HepG2 (cell line): ENCODE measurements around the gene MYL12B. TPM values are rescaled to one million over a fixed set of nuclear protein-coding genes. Genes with fewer than 3 reads are reported as not detected.
A peak's percentile ranks its signal among the peaks of the same experiment; 100 is the strongest.

ENCODE experiments used
- AGO1 ChIP-seq: fragments of 200-400 bp; formaldehyde crosslinking; IDR thresholded peaks from 2 replicates; pipeline ENCODE4 v1.6.1; 2017; ENCODE audit warnings: mild to moderate bottlenecking, low read depth, low read length, moderate library complexity; ENCODE audit not compliant: poor library complexity, severe bottlenecking
- CREM ChIP-seq, 2 experiments: sonication (generic) in 1 of 2; formaldehyde crosslinking in 1 of 2; IDR thresholded peaks; 2 replicates each; pipeline versions ENCODE4 v1.4.0 to v1.6.1; 2016 to 2020; ENCODE audit warnings: antibody characterized with exemption in 1 of 2, mild to moderate bottlenecking in 1 of 2, missing genetic modification reagents in 1 of 2
- FOXA1 ChIP-seq, 2 experiments: fragments of 450-650 bp in 1 of 2; sonication (generic) in 1 of 2; formaldehyde crosslinking in 1 of 2; IDR thresholded peaks; 2 replicates each; pipeline versions ENCODE4 v1.4.0 to v1.6.1; 2016 to 2020; ENCODE audit warnings: missing genetic modification reagents in 1 of 2
- MYC ChIP-seq: sonication (generic); formaldehyde crosslinking; IDR thresholded peaks from 2 replicates; pipeline ENCODE4 v1.9.0; 2021; ENCODE audit warnings: missing genetic modification reagents, borderline replicate concordance
- NCOA2 ChIP-seq: sonication (generic); formaldehyde crosslinking; IDR thresholded peaks from 2 replicates; pipeline ENCODE4 v1.8.0; 2022; ENCODE audit warnings: inconsistent platforms
- NR2F6 ChIP-seq, 2 experiments: IDR thresholded peaks; 2 replicates each; pipeline ENCODE4 v1.6.1; 2016; ENCODE audit warnings: antibody characterized with exemption in 1 of 2, mild to moderate bottlenecking in 1 of 2
- PHB2 ChIP-seq: fragments of 450-650 bp; IDR thresholded peaks from 2 replicates; pipeline ENCODE4 v1.6.1; 2018; ENCODE audit not compliant: partially characterized antibody
- SALL1 ChIP-seq: sonication (generic); formaldehyde crosslinking; IDR thresholded peaks from 2 replicates; pipeline ENCODE4 v1.8.0; 2022; ENCODE audit warnings: mild to moderate bottlenecking, missing genetic modification reagents
- SOX13 ChIP-seq, 3 experiments: fragments of 450-650 bp in 1 of 3; sonication (generic) in 1 of 3; formaldehyde crosslinking in 1 of 3; IDR thresholded peaks in 2 of 3; conservative IDR thresholded peaks in 1 of 3; 2 replicates each; pipeline versions ENCODE4 v1.5.0 to v1.6.1; 2016 to 2020; ENCODE audit warnings: antibody characterized with exemption in 1 of 3, mild to moderate bottlenecking in 1 of 3, missing compliant biosample characterization in 1 of 3, missing genetic modification reagents in 1 of 3, moderate library complexity in 1 of 3
- SOX5 ChIP-seq: IDR thresholded peaks from 2 replicates; pipeline ENCODE4 v1.6.1; 2016; ENCODE audit warnings: borderline replicate concordance
- ZHX2 ChIP-seq, 2 experiments: sonication (generic) in 1 of 2; formaldehyde crosslinking in 1 of 2; IDR thresholded peaks; 2 replicates each; pipeline versions ENCODE4 v1.6.1 to v1.9.0; 2014 to 2022; ENCODE audit warnings: antibody characterized with exemption in 1 of 2, borderline replicate concordance in 1 of 2, inconsistent platforms in 1 of 2, low read depth in 1 of 2, missing genetic modification reagents in 1 of 2
- ZNF124 ChIP-seq: sonication (generic); formaldehyde crosslinking; IDR thresholded peaks from 2 replicates; pipeline ENCODE4 v1.4.0; 2020; ENCODE audit warnings: missing genetic modification reagents
- ZNF30 ChIP-seq: sonication (generic); formaldehyde crosslinking; IDR thresholded peaks from 2 replicates; pipeline ENCODE4 v1.5.0; 2020; ENCODE audit warnings: mild to moderate bottlenecking, missing genetic modification reagents
- ZNF33B ChIP-seq: sonication (generic); formaldehyde crosslinking; IDR thresholded peaks from 2 replicates; pipeline ENCODE4 v1.5.1; 2020; ENCODE audit warnings: mild to moderate bottlenecking, missing genetic modification reagents
- ZNF382 ChIP-seq: sonication (generic); formaldehyde crosslinking; IDR thresholded peaks from 2 replicates; pipeline ENCODE4 v1.5.0; 2020; ENCODE audit warnings: missing genetic modification reagents, mild to moderate bottlenecking, borderline replicate concordance
- ZNF569 ChIP-seq: sonication (generic); formaldehyde crosslinking; IDR thresholded peaks from 2 replicates; pipeline ENCODE4 v1.5.0; 2020; ENCODE audit warnings: mild to moderate bottlenecking, missing genetic modification reagents, moderate library complexity, borderline replicate concordance
- polyA plus RNA-seq, 8 experiments: library from polyadenylated mRNA; depleted of rRNA in 3 of 8; stranded (reverse) in 7 of 8; unstranded in 1 of 8; fragments of >200 nt; fragmentation: Illumina TruSeq in 4 of 8; extraction: Trizol in 4 of 8; gene quantifications; 2 replicates each; pipeline versions ENCODE4 v1.2.1 to v1.2.3, GENCODE V29; 2011 to 2016; ENCODE audit warnings: low read depth in 4 of 8, missing spikeins in 1 of 8, mixed read lengths in 1 of 8; ENCODE audit not compliant: insufficient read depth in 1 of 8
- total RNA-seq, 5 experiments: library from RNA; depleted of rRNA; stranded (reverse); fragments of >200 nt; fragmentation: Illumina TruSeq; extraction: Trizol; gene quantifications; 2 replicates each; pipeline ENCODE4 v1.2.3, GENCODE V29; 2016; ENCODE audit warnings: low read depth in 1 of 5
- TF ChIP-seq, protein P1 (sequence below): sonication (generic); formaldehyde crosslinking; conservative IDR thresholded peaks from 2 replicates; pipeline ENCODE4 v1.4.0; 2020; ENCODE audit warnings: mild to moderate bottlenecking, missing genetic modification reagents, moderate library complexity
- TF ChIP-seq, protein P2 (sequence below): sonication (generic); formaldehyde crosslinking; IDR thresholded peaks from 2 replicates; pipeline ENCODE4 v1.5.1; 2020; ENCODE audit warnings: mild to moderate bottlenecking, missing genetic modification reagents, moderate library complexity

The MYL12B gene
- total and polyA plus RNA-seq, 2 of the 13 experiments (the other 11 are each of a cell fraction or from before 2014, with no cell fraction given): 265 to 340 TPM

GRCh38 chr18:3225588-3225987, 36.3 kb upstream of the MYL12B start (continued):
- TF ChIP-seq MYC (no peak), CREM (IDR thresholded peaks at IDR 0.05) (peak; percentile 32; the same call in 1 of the 2 replicates), CREM (CRISPR knock-in tag; IDR thresholded peaks at IDR 0.05) (no peak), PHB2 (no peak), NR2F6 (IDR thresholded peaks at IDR 0.05) (peak; percentile 18; the same call in 1 of the 2 replicates), NR2F6 (CRISPR knock-in tag; IDR thresholded peaks at IDR 0.05) (no peak), ZNF124 (CRISPR knock-in tag) (no peak), ZNF382 (CRISPR knock-in tag) (no peak), SOX13 (IDR thresholded peaks at IDR 0.05) (no peak), SOX13 (CRISPR knock-in tag; conservative IDR thresholded peaks at IDR 0.05 in 1 of 2, IDR thresholded peaks at IDR 0.05 in 1 of 2) (peak in 1 of 2 experiments; percentile 70; a peak in 2 of 4 replicates), ZNF569 (CRISPR knock-in tag) (no peak), ZNF33B (CRISPR knock-in tag) (no peak), NCOA2 (peak; percentile 56), FOXA1 (IDR thresholded peaks at IDR 0.05) (no peak), FOXA1 (CRISPR knock-in tag; IDR thresholded peaks at IDR 0.05) (no peak), ZNF30 (CRISPR knock-in tag) (no peak), AGO1 (no peak), ZHX2 (IDR thresholded peaks at IDR 0.05; ENCODE audit: low read depth) (no peak), ZHX2 (CRISPR knock-in tag; IDR thresholded peaks at IDR 0.05; ENCODE audit: borderline replicate concordance) (no peak), SOX5 (peak; percentile 47; the same call in 1 of the 2 replicates), SALL1 (0 out of 2 replicates have a peak, but pooled peaks have one; percentile 31)
- TF ChIP-seq, protein P1, sequence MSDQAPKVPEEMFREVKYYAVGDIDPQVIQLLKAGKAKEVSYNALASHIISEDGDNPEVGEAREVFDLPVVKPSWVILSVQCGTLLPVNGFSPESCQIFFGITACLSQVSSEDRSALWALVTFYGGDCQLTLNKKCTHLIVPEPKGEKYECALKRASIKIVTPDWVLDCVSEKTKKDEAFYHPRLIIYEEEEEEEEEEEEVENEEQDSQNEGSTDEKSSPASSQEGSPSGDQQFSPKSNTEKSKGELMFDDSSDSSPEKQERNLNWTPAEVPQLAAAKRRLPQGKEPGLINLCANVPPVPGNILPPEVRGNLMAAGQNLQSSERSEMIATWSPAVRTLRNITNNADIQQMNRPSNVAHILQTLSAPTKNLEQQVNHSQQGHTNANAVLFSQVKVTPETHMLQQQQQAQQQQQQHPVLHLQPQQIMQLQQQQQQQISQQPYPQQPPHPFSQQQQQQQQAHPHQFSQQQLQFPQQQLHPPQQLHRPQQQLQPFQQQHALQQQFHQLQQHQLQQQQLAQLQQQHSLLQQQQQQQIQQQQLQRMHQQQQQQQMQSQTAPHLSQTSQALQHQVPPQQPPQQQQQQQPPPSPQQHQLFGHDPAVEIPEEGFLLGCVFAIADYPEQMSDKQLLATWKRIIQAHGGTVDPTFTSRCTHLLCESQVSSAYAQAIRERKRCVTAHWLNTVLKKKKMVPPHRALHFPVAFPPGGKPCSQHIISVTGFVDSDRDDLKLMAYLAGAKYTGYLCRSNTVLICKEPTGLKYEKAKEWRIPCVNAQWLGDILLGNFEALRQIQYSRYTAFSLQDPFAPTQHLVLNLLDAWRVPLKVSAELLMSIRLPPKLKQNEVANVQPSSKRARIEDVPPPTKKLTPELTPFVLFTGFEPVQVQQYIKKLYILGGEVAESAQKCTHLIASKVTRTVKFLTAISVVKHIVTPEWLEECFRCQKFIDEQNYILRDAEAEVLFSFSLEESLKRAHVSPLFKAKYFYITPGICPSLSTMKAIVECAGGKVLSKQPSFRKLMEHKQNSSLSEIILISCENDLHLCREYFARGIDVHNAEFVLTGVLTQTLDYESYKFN (CRISPR knock-in tag): no peak
- TF ChIP-seq, protein P2, sequence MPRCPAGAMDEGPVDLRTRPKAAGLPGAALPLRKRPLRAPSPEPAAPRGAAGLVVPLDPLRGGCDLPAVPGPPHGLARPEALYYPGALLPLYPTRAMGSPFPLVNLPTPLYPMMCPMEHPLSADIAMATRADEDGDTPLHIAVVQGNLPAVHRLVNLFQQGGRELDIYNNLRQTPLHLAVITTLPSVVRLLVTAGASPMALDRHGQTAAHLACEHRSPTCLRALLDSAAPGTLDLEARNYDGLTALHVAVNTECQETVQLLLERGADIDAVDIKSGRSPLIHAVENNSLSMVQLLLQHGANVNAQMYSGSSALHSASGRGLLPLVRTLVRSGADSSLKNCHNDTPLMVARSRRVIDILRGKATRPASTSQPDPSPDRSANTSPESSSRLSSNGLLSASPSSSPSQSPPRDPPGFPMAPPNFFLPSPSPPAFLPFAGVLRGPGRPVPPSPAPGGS (CRISPR knock-in tag): no peak
